Measurements from ENCODE around the gene ARHGAP27.

ARHGAP27 gene

GRCh38 chr17:45432405-45433158, at the start of gene ARHGAP27:
Gene ARHGAP27, minus strand, starts transcription at chr17:45432870. Its CDS starts 2,591 bp downstream, at chr17:45430279.
- TF ChIP-seq NFIC (IDR thresholded peaks at IDR 0.05) (no peak), CREB1 (IDR thresholded peaks at IDR 0.05; ENCODE audit: low read depth) (no peak), MAX (IDR thresholded peaks at IDR 0.05) (peak; percentile 60; the same call in 1 of the 2 replicates), FOXM1 (IDR thresholded peaks at IDR 0.05; ENCODE audit: borderline replicate concordance, low read depth) (no peak), EP300 (IDR thresholded peaks at IDR 0.05; ENCODE audit: borderline replicate concordance) (no peak), ZBTB7A (IDR thresholded peaks at IDR 0.05; ENCODE audit: low read depth) (no peak), TCF12 (IDR thresholded peaks at IDR 0.05; ENCODE audit: low read depth) (no peak), USF1 (IDR thresholded peaks at IDR 0.05) (no peak), EGR1 (IDR thresholded peaks at IDR 0.05) (no peak)

GRCh38 chr17:45468293-45469203, 35.9 kb upstream of the ARHGAP27 start:
- TF ChIP-seq YY1 (IDR thresholded peaks at IDR 0.05; ENCODE audit: low read depth) = 0 out of 2 replicates have a peak, but pooled peaks have one; percentile 28
- 0 out of 2 replicates have a peak, but pooled peaks have one; percentile 40 for TF ChIP-seq TCF12 (IDR thresholded peaks at IDR 0.05; ENCODE audit: low read depth)
- 0 out of 2 replicates have a peak, but pooled peaks have one; percentile 12 for TF ChIP-seq USF1 (IDR thresholded peaks at IDR 0.05)
- TF ChIP-seq MAX (IDR thresholded peaks at IDR 0.05) = peak; percentile 49
- TF ChIP-seq TEAD4 (IDR thresholded peaks at IDR 0.05) = peak; percentile 53
- peak; percentile 60 for TF ChIP-seq NFIC (IDR thresholded peaks at IDR 0.05)

- TF ChIP-seq CEBPB (IDR thresholded peaks at IDR 0.05) (no peak), NFIC (IDR thresholded peaks at IDR 0.05) (no peak), MAX (IDR thresholded peaks at IDR 0.05) (no peak), TAF1 (IDR thresholded peaks at IDR 0.05; ENCODE audit: low read depth) (no peak), EP300 (IDR thresholded peaks at IDR 0.05; ENCODE audit: borderline replicate concordance) (no peak), ZBTB7A (IDR thresholded peaks at IDR 0.05; ENCODE audit: low read depth) (no peak), CREB1 (IDR thresholded peaks at IDR 0.05; ENCODE audit: low read depth) (no peak), REST (IDR thresholded peaks at IDR 0.05; ENCODE audit: low read depth) (no peak), RAD21 (IDR thresholded peaks at IDR 0.05; ENCODE audit: low read depth) (no peak), FOXM1 (IDR thresholded peaks at IDR 0.05; ENCODE audit: borderline replicate concordance, low read depth) (no peak), TCF12 (IDR thresholded peaks at IDR 0.05; ENCODE audit: low read depth) (no peak), EGR1 (IDR thresholded peaks at IDR 0.05) (no peak), YY1 (IDR thresholded peaks at IDR 0.05; ENCODE audit: low read depth) (no peak), USF1 (IDR thresholded peaks at IDR 0.05) (no peak), TEAD4 (IDR thresholded peaks at IDR 0.05) (no peak)
These were observed 18.5 kb upstream of the ARHGAP27 start for GRCh38 chr17:45451131-45451530.

GRCh38 chr17:45441526-45442310, 9.0 kb upstream of the ARHGAP27 start:
- no peak for TF ChIP-seq TCF12 (IDR thresholded peaks at IDR 0.05; ENCODE audit: low read depth)
- no peak for TF ChIP-seq CREB1 (IDR thresholded peaks at IDR 0.05; ENCODE audit: low read depth)
- TF ChIP-seq CEBPB (IDR thresholded peaks at IDR 0.05) = no peak
- TF ChIP-seq ZBTB7A (IDR thresholded peaks at IDR 0.05; ENCODE audit: low read depth) = no peak
- TF ChIP-seq USF1 (IDR thresholded peaks at IDR 0.05) = no peak
- no peak for TF ChIP-seq EGR1 (IDR thresholded peaks at IDR 0.05)
- TF ChIP-seq MAX (IDR thresholded peaks at IDR 0.05) = no peak
- TF ChIP-seq RAD21 (IDR thresholded peaks at IDR 0.05; ENCODE audit: low read depth) = no peak
- no peak for TF ChIP-seq TAF1 (IDR thresholded peaks at IDR 0.05; ENCODE audit: low read depth)
